Neural cell (in vitro differentiated cells): ENCODE results near the gene FOXE3.

Experiments
- EP300 ChIP-seq: fragments of 450-650 bp; conservative IDR thresholded peaks from 2 replicates; pipeline ENCODE4 v1.6.1; 2014; ENCODE audit warnings: antibody characterized with exemption, mild to moderate bottlenecking, moderate library complexity; ENCODE audit not compliant: poor library complexity, severe bottlenecking
- EZH2 ChIP-seq: fragments of 200-600, 300-800 bp; shearing (Covaris generic), sonication (generic); IDR thresholded peaks from 2 replicates; pipeline ENCODE4 v1.6.1; 2014; ENCODE audit warnings: antibody characterized with exemption, low read length, borderline replicate concordance, mild to moderate bottlenecking; ENCODE audit not compliant: insufficient read depth, poor library complexity, severe bottlenecking
- POLR2AphosphoS5 ChIP-seq: IDR thresholded peaks from 2 replicates; pipeline ENCODE4 v1.6.1; 2012
- RAD21 ChIP-seq: fragments of 450-650 bp; conservative IDR thresholded peaks from 2 replicates; pipeline ENCODE4 v1.6.1; 2014; ENCODE audit warnings: antibody characterized with exemption, mild to moderate bottlenecking, moderate library complexity
- TAF1 ChIP-seq: IDR thresholded peaks from 2 replicates; pipeline ENCODE4 v1.6.1; 2012; ENCODE audit warnings: low read depth
- TF ChIP-seq, protein P1 (sequence below): fragments of 450-650 bp; IDR thresholded peaks from 2 replicates; pipeline ENCODE4 v1.5.1; 2014; ENCODE audit warnings: antibody characterized with exemption, mild to moderate bottlenecking, moderate library complexity; ENCODE audit not compliant: poor library complexity, severe bottlenecking
- TF ChIP-seq, protein P2 (sequence below): IDR thresholded peaks from 2 replicates; pipeline ENCODE4 v1.6.1; 2012; ENCODE audit warnings: borderline replicate concordance

DNA sequence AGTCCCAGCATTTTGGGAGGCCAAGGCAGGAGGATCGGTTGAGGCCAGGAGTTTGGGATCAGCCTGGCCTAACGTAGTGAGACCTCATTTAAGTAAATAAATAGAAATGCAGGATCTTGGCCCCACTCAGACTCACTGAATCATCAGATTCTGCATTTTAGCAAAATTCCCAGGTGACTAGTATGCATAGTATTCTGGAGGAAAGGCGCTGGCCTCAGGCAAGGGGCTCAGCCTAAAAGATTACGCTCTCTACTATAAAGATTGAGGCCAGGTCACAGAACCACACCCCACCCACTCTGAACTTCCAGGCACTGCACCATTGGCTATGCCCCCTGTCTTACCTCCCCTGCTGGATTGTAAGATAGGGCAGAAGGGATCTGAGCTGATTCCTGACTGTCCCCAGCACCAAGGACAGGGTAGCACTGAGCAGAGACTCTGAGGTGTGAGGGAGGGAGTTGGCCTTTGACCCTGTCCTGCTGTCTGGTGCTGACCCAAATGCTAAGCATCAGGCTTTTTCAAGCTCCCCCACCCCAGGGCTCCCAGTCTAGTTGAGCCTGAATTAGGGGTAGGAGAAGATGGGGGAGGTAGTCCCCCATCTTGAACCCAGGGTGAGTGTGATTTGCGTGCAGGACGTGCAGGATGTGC lies 2.7 kb downstream of the FOXE3 start:
- TF ChIP-seq, protein P1, sequence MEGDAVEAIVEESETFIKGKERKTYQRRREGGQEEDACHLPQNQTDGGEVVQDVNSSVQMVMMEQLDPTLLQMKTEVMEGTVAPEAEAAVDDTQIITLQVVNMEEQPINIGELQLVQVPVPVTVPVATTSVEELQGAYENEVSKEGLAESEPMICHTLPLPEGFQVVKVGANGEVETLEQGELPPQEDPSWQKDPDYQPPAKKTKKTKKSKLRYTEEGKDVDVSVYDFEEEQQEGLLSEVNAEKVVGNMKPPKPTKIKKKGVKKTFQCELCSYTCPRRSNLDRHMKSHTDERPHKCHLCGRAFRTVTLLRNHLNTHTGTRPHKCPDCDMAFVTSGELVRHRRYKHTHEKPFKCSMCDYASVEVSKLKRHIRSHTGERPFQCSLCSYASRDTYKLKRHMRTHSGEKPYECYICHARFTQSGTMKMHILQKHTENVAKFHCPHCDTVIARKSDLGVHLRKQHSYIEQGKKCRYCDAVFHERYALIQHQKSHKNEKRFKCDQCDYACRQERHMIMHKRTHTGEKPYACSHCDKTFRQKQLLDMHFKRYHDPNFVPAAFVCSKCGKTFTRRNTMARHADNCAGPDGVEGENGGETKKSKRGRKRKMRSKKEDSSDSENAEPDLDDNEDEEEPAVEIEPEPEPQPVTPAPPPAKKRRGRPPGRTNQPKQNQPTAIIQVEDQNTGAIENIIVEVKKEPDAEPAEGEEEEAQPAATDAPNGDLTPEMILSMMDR, result no peak
- TF ChIP-seq POLR2AphosphoS5, result no peak
- TF ChIP-seq, protein P2, sequence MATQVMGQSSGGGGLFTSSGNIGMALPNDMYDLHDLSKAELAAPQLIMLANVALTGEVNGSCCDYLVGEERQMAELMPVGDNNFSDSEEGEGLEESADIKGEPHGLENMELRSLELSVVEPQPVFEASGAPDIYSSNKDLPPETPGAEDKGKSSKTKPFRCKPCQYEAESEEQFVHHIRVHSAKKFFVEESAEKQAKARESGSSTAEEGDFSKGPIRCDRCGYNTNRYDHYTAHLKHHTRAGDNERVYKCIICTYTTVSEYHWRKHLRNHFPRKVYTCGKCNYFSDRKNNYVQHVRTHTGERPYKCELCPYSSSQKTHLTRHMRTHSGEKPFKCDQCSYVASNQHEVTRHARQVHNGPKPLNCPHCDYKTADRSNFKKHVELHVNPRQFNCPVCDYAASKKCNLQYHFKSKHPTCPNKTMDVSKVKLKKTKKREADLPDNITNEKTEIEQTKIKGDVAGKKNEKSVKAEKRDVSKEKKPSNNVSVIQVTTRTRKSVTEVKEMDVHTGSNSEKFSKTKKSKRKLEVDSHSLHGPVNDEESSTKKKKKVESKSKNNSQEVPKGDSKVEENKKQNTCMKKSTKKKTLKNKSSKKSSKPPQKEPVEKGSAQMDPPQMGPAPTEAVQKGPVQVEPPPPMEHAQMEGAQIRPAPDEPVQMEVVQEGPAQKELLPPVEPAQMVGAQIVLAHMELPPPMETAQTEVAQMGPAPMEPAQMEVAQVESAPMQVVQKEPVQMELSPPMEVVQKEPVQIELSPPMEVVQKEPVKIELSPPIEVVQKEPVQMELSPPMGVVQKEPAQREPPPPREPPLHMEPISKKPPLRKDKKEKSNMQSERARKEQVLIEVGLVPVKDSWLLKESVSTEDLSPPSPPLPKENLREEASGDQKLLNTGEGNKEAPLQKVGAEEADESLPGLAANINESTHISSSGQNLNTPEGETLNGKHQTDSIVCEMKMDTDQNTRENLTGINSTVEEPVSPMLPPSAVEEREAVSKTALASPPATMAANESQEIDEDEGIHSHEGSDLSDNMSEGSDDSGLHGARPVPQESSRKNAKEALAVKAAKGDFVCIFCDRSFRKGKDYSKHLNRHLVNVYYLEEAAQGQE, result no peak
- TF ChIP-seq EZH2, result no peak
- no peak for TF ChIP-seq RAD21
- no peak for TF ChIP-seq TAF1
- no peak for TF ChIP-seq EP300
